Daoy (cell line): ENCODE measurements around the gene HPF1. TPM values are rescaled to one million over a fixed set of nuclear protein-coding genes. Genes with fewer than 3 reads are reported as not detected.
"Not testable (repeated sequence)": the region's sequence is repeated elsewhere in the genome, so short reads cannot be mapped to it uniquely, and the experiment has no call there.

Experiments used
- DNase-seq: peaks from one replicate; pipeline ENCODE4 v3.0.0-alpha.2; 2015; ENCODE audit warnings: low read depth
- total RNA-seq: library from RNA; depleted of rRNA; stranded (reverse); fragments of >200 nt; shearing (Covaris generic); gene quantifications from 2 replicates; pipeline ENCODE4 v1.2.3, GENCODE V29; 2014; rRNA removed

The HPF1 gene
- total RNA-seq, 1 experiment from 2014 or later, result 23.3 TPM

DNA sequence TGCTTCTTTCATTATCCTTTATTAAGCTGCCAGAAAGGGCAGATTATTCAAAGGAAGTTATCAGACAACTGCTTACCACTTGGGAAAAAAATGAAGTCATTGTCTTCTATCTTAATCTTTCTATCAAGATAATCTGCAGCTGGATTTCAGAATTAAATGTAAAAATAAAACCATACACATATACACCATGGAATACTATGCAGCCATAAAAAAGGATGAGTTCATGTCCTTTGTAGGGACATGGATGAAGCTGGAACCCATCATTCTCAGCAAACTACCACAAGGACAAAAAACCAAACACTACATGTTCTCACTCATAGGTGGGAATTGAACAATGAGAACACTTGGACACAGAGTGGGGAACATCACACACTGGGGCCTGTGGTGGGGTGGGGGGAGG, 19.1 kb downstream of the HPF1 start:
- not testable (repeated sequence) for DNase-seq

DNA sequence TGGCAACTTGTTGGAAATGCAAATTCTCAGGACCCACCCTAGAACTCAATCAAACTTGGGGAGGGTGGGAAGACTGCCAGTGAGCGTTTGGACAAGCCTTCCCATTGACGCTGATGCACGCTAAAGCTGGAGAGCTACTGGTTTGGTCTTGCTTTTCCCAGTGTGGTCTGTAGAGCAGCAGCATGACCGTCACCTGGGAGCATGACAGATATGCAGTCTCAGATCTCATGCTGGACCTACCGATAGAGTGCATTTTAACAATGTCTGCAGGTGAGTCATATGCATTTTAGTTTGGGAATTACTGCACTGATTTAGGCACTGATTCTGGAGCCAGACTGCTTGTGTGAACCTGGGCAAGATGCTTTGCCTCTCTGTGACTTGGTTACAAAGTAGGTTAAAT, 27.2 kb downstream of the HPF1 start:
- DNase-seq, result no peak

DNA sequence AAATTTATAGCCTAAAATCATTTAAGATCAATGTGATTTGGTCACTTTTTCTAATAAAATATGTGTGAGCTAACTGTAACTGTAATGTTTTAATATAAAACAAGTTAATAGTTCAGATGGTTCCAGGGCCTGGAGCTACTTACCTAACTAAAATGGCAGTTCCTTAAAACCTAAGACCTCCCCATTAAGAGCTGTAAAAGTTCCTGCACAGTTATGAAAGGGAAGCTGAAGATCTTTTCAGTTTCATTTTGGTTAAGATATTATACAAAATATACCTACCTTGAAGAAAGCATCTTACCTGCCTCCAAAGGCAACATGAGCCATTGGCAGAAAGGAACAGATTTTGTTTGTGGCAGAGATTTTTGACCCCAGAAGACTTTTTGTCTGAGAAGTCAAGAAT, 30.1 kb downstream of the HPF1 start:
- DNase-seq, result no peak

DNA sequence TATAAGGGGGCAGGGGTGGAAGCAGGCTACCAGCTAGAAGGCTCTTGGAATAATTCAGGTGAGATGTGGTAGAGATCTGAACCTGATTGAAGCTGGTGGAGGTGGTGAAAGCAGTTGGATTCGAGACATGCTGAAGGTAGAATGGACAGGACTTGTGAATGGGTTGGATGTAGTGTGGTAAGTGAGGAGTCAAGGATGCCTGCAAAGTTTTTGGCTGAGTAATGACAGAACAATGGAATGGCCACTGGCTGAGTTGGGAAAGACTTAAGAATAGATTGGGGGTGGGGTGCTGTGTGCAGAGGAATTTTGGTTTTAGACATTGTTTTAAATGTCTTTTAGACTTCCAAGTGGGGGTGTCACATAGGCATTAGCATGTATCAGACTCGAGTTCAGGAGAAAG, 33.5 kb downstream of the HPF1 start:
- no peak for DNase-seq

DNA sequence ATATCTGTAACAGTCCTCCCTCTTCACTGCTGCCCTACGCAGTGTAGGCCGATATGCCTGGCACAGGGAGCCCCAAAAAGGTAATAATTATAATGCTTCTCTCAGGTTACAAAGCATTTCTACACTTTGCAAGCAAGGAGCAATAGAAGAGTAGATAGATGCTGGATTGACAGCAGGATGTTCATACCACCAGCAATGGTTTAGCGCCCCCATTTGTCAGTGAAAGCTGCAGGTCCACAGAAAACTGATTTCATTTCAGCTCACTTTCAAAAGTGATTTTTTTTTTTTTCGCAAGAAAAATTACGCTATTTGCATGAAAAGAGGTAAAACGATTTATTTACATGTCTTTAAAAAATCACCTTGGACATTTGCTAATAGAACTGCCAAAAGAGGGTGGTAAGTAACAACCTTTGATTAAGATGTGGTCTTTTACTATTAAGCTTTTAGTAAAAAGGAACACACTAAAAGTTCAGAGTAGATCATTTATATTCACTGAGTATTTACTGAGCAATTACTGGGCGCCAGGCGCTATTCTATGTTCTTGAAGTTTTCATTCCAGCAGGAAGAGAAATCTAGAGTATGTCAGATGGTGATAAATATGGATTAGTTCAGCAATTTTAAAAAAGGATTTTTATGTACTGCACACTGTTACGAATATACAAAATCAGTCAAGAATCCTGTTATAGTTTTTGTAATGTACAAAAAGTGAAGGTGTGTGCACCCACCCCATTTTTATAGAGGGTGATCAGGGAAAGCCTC, 34.4 kb downstream of the HPF1 start:
- no peak for DNase-seq

DNA sequence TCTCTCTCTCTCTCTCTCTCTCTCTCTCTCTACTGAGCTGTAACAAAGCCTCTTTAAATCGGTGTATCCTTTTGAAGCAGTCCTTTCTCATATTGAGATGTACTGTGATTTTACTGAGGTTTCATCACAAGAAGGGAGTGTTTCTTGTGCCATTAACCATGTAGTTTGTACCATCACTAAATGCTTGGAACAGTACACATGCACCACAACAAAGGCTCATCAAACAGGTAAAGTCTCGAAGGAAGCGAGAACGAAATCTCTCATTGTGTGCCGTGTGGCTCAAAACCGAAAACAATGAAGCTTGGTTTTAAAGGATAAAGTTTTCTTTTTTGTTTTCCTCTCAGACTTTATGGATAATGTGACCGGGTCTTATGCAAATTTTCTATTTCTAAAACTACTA, 37.2 kb downstream of the HPF1 start:
- DNase-seq, result no peak

DNA sequence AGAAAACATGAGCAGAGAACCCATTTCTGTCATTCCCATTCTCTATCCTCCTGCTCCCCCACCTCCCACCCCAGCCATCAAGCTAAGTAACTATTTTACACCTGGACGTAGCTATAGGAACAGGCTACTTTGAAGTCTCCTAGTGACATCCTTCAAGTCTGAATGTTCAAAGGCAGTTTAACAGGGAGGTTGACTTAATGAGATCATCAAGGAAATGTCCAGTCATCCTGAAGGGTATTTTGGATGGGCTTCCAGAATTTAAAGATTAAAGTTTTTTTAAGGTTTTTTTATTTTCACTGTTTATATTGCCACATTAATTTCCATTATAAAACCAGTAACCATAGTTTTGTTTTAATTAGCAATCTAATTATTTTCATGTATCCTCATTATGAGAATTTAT, 41.1 kb downstream of the HPF1 start:
- no peak for DNase-seq

DNA sequence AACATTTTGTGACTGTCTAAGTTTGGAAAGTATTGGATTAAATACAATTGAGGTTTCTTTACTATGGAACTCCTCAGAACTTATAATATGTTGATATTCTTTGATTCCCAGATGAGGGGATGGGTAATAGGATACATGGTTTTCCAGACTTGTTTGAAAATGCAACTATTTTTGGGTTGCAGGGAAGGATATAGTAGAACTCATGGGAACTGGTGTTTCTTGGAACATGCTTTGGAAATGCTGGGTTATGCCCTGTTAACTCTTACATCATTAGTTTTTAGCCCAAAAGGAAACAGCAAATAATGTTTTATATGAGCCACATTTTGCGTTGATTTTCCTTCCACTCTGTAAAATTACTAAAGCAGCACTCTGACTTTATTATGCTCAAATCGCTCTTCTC, 41.9 kb downstream of the HPF1 start:
- no peak for DNase-seq

DNA sequence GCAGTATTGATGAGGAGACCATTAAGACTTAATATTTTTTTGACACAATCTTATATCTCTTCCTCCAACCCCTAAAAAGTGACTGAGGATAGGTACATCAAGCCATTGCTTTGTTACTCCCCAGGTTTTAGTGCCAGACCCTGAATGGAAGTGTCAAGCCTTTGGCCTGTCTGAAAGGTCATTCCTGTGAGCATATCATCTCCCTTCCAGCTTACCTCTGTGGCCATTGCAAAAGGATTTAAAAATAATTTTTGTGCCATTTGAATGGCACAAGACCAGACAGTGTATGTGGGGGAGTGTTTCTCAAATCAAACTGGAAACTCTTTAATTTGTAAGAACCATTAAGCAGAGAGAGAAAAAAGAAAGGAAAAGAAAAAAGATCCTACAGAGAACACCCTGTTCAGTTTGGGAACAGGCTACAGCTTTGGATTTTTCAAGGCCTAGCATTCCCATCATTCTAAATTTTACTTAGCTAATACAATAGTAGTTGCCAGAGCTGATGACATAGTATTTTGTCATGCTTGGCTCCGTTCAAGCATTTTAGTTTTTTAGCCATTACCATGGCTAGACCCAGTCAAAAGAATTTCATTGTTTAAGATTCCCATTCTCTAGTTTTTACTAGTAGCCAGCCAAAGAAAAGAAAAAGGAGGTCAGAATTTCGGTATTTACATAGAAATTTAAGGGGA, 49.6 kb downstream of the HPF1 start:
- no peak for DNase-seq

DNA sequence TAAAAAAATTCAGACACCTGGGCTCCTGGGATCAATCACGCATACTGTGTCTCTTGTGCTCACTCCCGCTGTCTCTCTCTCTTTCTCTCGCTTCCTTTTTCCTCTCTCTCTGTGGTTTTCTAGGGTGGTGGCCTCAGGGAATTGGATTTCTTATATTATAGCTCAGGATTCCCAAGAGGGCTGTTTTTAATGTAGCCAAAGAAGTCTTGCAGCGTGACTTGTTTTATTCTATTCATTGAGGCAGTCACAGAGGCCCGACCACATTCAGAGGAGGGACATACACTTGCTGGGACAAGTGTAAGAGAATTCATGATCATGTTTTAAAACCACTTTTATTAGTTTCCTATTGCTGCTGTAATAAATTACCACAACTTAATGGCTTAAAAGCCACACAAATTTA, 59.4 kb downstream of the HPF1 start:
- no peak for DNase-seq

DNA sequence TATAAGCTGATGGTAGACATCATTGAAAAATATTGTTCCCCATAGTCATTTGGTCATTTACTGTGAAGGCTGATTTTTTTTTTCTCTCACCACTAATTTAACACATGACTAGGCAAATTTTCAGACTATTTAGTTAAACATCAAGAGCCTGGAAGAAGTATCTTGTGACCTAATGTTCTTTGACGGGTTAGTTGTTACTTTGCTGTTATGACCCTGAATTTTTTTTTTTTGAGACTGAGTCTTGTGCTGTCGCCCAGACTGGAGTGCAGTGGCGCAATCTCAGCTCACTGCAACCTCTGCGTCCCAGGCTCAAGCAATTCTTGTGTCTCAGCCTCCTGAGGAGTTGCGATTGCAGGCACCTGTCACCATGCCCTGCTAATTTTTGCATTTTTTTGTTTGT, 67.0 kb downstream of the HPF1 start:
- no peak for DNase-seq

DNA sequence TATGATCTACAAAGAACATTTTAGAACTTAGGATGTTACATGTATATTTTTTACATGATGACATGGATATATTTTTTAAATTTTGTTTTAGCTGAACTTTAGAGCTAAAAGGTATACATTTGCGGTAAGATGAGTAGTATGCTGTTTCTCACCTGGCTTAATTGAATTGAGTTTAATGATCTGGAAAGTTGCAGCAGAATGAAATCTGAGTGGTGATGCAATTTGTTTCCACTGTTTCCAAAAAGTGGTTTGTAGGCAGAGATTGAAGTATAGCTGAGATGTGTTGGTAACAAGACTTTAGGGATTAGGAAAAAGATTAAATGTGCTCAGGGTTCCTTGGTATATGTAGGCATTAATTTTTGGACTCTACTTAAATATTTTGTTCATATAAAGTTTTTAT, 68.1 kb downstream of the HPF1 start:
- DNase-seq, result no peak

DNA sequence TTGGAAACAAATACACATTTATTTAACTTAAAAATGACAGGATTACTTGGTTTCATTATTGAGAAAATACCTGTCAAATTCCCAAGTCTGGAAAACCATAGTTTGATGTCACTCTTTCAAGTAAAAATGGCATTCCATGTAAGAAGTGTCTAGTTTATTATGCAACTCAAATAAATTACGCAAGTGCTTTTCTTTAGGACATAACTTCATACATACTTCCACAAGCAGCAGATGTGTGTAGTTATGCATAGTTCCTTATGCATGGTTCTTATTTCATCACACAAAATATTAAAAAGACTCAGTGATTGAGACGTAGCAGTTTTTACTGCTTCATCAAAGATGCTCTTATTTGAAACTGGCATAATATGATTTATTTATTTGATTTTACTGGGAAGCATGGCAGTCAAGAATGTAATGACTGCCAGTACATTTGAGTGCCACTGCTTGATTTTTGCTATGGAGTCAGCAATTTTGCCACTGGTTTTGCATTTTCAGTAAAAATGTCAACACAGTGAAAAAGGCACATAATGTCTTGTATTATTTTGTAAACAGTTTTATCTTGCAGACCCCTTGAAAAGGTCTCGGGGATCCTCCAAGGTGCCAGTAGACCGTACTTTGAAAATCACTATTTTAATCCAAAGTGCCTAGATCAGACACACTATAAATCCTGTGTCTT, 75.2 kb downstream of the HPF1 start:
- DNase-seq, result no peak

Other genes starting within 250 kb of the HPF1 start
- gene NEK1, start 145.4 kb downstream of the HPF1 start, total RNA-seq, result 3.8 and 4.7 TPM in 2 replicates
- gene CLCN3, start 137.4 kb downstream of the HPF1 start, total RNA-seq, result 9.3 and 10.7 TPM in 2 replicates